Esophagus muscularis mucosa (tissue), 4 donors: ENCODE results near the gene PCNX2. TPM values are rescaled to one million over a fixed set of nuclear protein-coding genes. Genes with fewer than 3 reads are reported as not detected.

Source experiments
- DNase-seq: peaks from one replicate; pipeline ENCODE4 v3.0.0-alpha.2; 2017; ENCODE audit errors: extremely low spot score
- H3K27ac ChIP-seq, 4 donors: fragments of 200-600 bp; sonication (generic); replicated peaks in 1 of 4; 1 replicate in 3 of 4; 2 replicates in 1 of 4; pipeline ENCODE4 v1.5.1; 2016 to 2019; ENCODE audit warnings: mild to moderate bottlenecking in 1 of 4
- H3K27me3 ChIP-seq, 4 donors: fragments of 200-600 bp; sonication (generic); one replicate each; pipeline versions ENCODE4 v1.5.1 to v1.6.0; 2016 to 2019
- H3K36me3 ChIP-seq, 4 donors: fragments of 200-600 bp; sonication (generic); one replicate each; pipeline ENCODE4 v1.5.1; 2016 to 2019
- H3K4me1 ChIP-seq, 4 donors: fragments of 200-600 bp; sonication (generic); one replicate each; pipeline ENCODE4 v1.5.1; 2016 to 2019
- H3K4me3 ChIP-seq, 4 donors: fragments of 200-600 bp; sonication (generic); 1 replicate in 2 of 4; 2 replicates in 2 of 4; pipeline ENCODE4 v1.5.1; 2016 to 2019; ENCODE audit warnings: mild to moderate bottlenecking in 4 of 4, moderate library complexity in 1 of 4
- H3K9me3 ChIP-seq, 4 donors: fragments of 200-600 bp; sonication (generic); 1 replicate in 3 of 4; 2 replicates in 1 of 4; pipeline ENCODE4 v1.5.1; 2016 to 2019
- CTCF ChIP-seq, 3 experiments: fragments of 200-600 bp in 2 of 3; fragments of 450-650 bp in 1 of 3; sonication (generic) in 2 of 3; IDR thresholded peaks; one replicate each; pipeline ENCODE4 v1.5.1; 2017 to 2019; ENCODE audit warnings: antibody characterized with exemption in 3 of 3, mild to moderate bottlenecking in 2 of 3, moderate library complexity in 1 of 3
- EP300 ChIP-seq: sonication (generic); formaldehyde crosslinking; IDR thresholded peaks from one replicate; pipeline ENCODE4 v1.6.1; 2017; ENCODE audit warnings: antibody characterized with exemption
- POLR2A ChIP-seq: fragments of 450-650 bp; IDR thresholded peaks from one replicate; pipeline ENCODE4 v1.6.1; 2017; ENCODE audit warnings: antibody characterized with exemption, moderate library complexity, mild to moderate bottlenecking, low read depth
- POLR2AphosphoS5 ChIP-seq, 2 donors: sonication (generic); formaldehyde crosslinking; IDR thresholded peaks; one replicate each; pipeline ENCODE4 v1.6.1; 2017; ENCODE audit warnings: antibody characterized with exemption in 2 of 2
- WGBS: methylation state at CpG from one replicate; pipeline ENCODE4 v1.1.5; 2018; 5-methylcytosine and 5-hydroxymethylcytosine counted together
- intact Hi-C: fragments of 100-400 bp; cut with DNase I; formaldehyde crosslinking; loops from one replicate; pipeline ENCODE4 v1.15.1; 2023
- total RNA-seq, 4 donors: library from RNA; depleted of rRNA; stranded (reverse); fragments of >200 nt; gene quantifications; one replicate each; pipeline versions ENCODE4 v1.1.0 to v1.2.1, GENCODE V29; 2016

PCNX2 gene
- total RNA-seq, 4 donors from 2014 or later: 5.7 to 23.3 (median 7.9) TPM

- H3K27me3 ChIP-seq: no peaks in the 10 kb centered on the region
- no peaks in the 10 kb centered on the region for H3K9me3 ChIP-seq
- no peak overlapping the region for H3K4me3 ChIP-seq
- intact Hi-C loops: no loop called here
- TF ChIP-seq CTCF (IDR thresholded peaks at IDR 0.05) (no peak), EP300 (no peak), POLR2AphosphoS5 (IDR thresholded peaks at IDR 0.05) (no peak), POLR2A (no peak)
- WGBS: 62% methylated on average over 6 of the region's 6 CpGs
- H3K36me3 ChIP-seq: no peaks in the 10 kb centered on the region
- H3K4me1 ChIP-seq: peaks cover 0 to 5% (median 0%) of the 10 kb centered on the region in 4 donors
- no peak for DNase-seq
- no peak overlapping the region for H3K27ac ChIP-seq
Measured at GRCh38 chr1:233151861-233152260, 143.7 kb downstream of the PCNX2 start.

GRCh38 chr1:233144434-233144833, 151.1 kb downstream of the PCNX2 start:
- H3K9me3 ChIP-seq: no peaks in the 10 kb centered on the region
- DNase-seq: no peak
- WGBS: 93% methylated on average over 2 of the region's 2 CpGs

GRCh38 chr1:233143241-233143640, 152.3 kb downstream of the PCNX2 start:
- TF ChIP-seq CTCF (IDR thresholded peaks at IDR 0.05) (no peak), EP300 (no peak), POLR2AphosphoS5 (IDR thresholded peaks at IDR 0.05) (no peak), POLR2A (no peak)
- Histone ChIP-seq H3K4me3 (no peak overlapping the region), H3K36me3 (no peaks in the 10 kb centered on the region), H3K27me3 (no peaks in the 10 kb centered on the region), H3K4me1 (no peaks in the 10 kb centered on the region), H3K9me3 (no peaks in the 10 kb centered on the region), H3K27ac (no peak overlapping the region)
- WGBS: 91% methylated on average over 4 of the region's 4 CpGs
- DNase-seq: no peak
- intact Hi-C loops: no loop called here

More at GRCh38 chr1:233144434-233144833, 151.1 kb downstream of the PCNX2 start:
- TF ChIP-seq CTCF (IDR thresholded peaks at IDR 0.05): no peak
- no peak for TF ChIP-seq EP300
- TF ChIP-seq POLR2AphosphoS5 (IDR thresholded peaks at IDR 0.05): no peak
- TF ChIP-seq POLR2A: no peak
- H3K36me3 ChIP-seq: no peaks in the 10 kb centered on the region
- H3K27ac ChIP-seq: no peak overlapping the region
- no peaks in the 10 kb centered on the region for H3K27me3 ChIP-seq
- no peaks in the 10 kb centered on the region for H3K4me1 ChIP-seq
- H3K4me3 ChIP-seq: no peak overlapping the region
- intact Hi-C loops: no loop called here

GRCh38 chr1:233140974-233141373, 154.6 kb downstream of the PCNX2 start:
- Histone ChIP-seq H3K36me3 (no peaks in the 10 kb centered on the region), H3K4me3 (no peak overlapping the region), H3K27me3 (no peaks in the 10 kb centered on the region), H3K4me1 (no peaks in the 10 kb centered on the region), H3K27ac (no peak overlapping the region), H3K9me3 (no peaks in the 10 kb centered on the region)
- DNase-seq: no peak
- intact Hi-C loops: no loop called here
- no peak for TF ChIP-seq EP300
- no peak for TF ChIP-seq CTCF (IDR thresholded peaks at IDR 0.05)
- no peak for TF ChIP-seq POLR2A
- TF ChIP-seq POLR2AphosphoS5 (IDR thresholded peaks at IDR 0.05): no peak

- no peaks in the 10 kb centered on the region for H3K4me1 ChIP-seq
- H3K27me3 ChIP-seq: no peaks in the 10 kb centered on the region
- no peak overlapping the region for H3K27ac ChIP-seq
- H3K4me3 ChIP-seq: no peak overlapping the region
- H3K9me3 ChIP-seq: no peaks in the 10 kb centered on the region
- DNase-seq: no peak
- 78% methylated on average over 5 of the region's 5 CpGs for WGBS
- H3K36me3 ChIP-seq: no peaks in the 10 kb centered on the region
- intact Hi-C loops: no loop called here
- TF ChIP-seq CTCF (IDR thresholded peaks at IDR 0.05): no peak
Measured at GRCh38 chr1:233140499-233140898, 155.0 kb downstream of the PCNX2 start.
